GM18867 (cell line): ENCODE data around the gene SIRT7.
A peak's percentile ranks its signal among the peaks of the same experiment; 100 is the strongest.

Experiments used
- ATAC-seq: cut with Tn5 transposase; IDR thresholded peaks from one replicate; pipeline ENCODE4 v1.9.1; 2021; ENCODE audit warnings: mild to moderate bottlenecking, moderate library complexity; ENCODE audit not compliant: unreplicated experiment

Gene SIRT7

DNA sequence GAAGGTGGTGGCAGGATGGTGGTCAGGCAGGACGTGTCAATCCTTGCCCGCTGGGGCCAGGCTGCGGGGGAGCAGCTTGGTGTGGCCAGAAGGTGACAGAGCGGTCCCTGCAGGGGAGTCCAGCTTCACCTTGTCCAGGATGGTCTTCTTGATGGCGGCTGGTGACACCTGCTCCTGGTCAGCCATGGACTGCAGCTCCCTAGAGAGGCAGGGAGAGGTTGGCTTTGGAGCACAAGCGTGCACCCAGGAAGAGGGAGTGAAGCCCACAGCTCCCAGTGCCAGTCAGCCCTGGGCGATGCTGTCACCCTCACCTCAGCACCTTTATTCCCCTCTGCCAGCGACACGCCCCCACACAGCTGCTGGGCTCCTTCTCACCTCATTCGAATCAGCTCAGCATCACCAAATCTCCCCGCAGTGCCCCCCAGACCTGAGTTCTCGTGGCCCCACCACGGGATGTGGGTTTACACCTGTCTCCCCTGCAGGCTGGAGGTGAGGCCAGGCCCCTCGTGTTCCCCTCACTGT, 15.3 kb upstream of the SIRT7 start:
- no peak for ATAC-seq

DNA sequence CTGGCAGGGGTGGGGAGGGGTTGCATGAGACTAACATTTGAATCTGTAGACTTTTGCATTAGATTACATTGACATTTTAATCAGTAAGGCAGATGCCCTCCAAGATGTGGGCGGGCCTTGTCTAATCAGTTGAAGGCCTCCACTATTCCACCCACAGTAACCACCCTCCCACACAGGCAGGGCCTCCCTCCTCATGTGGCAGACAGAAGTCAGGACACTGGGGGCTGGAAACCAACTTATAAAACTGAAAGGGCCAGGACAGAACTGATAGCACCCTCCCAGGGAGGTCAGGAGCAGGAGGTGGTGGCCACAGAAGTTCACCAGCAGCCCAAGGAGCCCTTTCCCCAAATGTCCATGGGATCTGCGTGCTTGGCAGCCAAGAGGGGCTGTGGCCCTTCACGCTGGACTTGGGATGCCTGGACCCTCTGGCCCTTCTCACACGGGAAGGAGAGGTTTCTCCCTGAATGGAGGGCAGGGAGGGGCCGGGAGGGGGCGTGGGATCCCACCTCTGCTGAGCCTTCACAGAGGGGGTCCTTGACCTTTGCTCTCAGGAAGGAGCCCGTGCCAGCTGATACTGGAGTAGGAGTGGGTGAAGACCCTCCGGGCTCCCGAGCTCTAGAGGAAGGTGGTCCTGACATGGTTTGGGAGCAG, 14.5 kb upstream of the SIRT7 start:
- ATAC-seq: no peak

DNA sequence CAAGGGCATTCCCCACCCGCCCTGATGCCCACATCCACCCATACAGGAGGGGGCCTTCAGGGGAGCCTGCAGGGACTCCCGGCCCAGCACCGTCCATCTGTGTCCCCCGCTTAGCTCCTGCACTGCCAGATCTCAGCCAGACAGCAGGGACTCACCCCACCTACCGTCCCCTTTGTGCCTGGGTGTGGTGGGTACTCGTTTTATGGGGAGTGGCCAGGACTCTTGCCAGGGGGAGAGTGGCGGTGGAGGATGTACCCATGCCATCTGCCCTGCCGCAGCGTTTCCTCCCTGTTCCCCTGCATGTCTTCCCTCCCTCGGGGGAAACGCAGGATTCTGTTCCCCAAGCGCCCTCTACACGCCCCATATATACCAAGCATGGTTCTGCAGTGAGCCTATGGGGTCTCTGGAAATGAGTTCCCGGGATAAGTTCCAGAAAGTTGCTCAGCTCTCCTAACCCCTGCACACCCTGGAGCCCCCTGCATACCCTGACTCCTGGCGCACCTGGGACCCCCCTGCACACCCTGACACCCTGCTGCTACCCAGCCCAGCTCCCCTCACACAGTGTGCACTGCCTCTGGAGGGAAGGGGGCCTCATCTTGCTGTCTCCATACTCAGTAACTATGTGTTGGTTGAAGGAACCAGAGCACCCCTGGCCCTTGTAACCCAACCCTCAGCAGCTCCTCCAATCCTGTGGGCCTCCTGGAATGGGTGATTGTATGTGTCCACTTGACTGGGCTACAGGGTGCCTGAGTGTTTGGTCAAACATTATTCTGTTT, 13.8 kb upstream of the SIRT7 start:
- ATAC-seq: no peak

DNA sequence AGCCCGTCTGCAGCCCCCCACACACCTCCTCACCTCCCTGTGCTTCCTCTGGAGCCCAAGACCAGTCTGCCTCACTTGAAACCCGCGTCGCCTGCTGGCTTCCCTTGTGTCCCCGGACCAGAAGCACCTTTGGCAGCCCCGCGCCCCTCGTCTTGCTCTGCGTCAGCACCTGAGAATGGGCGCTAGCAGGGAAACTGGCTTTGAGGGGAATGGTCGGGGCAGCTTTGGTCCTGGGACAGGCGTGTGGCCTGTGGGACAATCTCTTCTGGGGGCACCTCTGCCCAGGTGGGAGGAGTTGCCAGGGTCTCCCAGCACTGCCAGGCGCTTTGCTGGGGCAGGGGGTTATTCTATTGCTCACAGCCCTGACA, 13.2 kb upstream of the SIRT7 start:
- no peak for ATAC-seq

DNA sequence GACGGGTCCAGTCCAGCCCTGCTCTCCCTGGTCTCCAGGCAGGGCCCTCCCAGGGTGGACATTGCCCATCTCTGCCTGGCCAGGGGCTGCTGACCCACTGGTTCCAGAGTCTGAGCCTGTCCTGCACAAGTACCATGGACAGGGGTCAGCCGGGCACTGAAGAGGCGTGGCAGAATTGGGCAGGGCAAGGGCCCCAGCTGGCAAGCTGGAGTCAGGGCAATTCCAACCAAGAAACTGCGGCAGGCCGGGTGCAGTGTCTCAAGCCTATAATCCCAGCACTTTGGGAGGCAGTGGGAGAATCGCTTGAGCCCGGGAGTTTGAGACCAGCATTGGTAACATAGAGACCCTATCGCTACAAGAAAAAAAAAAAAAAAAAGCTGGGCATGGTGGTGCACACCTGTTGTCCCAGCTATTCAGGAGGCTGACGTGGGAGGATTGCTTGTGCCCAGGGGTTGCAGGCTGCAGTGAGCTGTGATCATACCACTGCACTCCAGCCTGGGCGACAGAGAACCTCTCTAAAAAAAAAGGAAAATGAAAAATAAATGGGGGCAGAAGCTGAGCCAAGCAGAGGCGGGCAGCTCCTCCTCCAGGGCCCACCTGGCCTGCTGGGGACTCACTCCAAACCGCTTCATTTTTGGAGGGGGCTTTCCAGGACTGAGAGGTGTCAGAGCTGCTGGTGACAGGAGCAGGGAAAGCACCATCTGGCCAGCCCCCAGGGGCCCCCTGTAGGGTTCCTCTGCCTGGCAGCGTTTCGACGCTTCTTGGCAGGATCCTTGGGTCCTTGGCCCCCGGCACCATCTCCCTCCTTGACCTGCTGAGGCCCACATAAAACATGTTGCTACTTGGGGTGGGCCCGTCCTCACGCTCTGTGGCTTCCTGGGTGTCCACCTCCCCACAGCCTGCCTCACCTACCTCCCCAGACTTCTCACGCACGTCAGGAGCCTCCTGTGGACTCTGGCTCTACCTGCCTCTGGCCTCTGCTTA, 12.5 kb upstream of the SIRT7 start:
- ATAC-seq: no peak

DNA sequence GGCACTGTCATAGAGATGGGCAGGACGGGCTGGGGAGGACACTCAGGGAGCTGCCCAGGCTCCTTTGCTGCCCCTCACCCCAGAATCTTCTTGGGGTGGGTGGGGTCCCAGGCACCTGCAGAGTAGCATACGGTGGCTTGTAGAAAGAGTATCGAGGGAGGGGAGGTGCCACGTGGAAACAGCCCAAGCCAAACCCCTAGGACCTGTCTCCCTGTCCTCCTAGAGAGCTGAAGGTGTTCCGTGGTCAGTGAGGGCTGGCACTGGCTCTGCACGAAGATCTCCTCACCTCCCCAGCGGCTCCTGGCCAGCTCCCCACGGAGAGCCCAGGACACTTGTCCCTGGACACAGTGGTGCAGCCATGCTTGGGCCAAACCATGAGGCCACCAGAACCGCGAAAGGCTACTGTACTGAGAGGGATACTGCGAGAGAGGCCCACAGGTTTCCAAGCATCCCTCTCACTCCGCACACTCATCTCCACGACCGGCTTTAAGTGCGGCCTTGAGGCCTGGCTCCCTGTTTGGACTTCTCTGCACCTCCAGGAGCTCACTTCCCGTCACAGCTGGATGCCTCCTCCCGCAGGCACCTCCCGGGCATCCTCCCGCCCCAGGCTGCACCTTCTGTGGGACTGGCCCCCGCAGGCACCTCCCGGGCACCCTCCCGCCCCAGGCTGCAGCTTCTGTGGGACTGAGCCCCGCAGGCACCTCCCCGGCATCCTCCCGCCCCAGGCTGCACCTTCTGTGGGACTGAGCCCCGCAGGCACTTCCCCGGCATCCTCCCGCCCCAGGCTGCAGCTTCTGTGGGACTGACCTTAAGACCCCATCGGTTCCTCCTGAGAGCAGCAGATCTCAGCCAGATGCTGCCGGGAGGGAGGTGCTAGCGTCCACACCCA, 11.5 kb upstream of the SIRT7 start:
- ATAC-seq: no peak

DNA sequence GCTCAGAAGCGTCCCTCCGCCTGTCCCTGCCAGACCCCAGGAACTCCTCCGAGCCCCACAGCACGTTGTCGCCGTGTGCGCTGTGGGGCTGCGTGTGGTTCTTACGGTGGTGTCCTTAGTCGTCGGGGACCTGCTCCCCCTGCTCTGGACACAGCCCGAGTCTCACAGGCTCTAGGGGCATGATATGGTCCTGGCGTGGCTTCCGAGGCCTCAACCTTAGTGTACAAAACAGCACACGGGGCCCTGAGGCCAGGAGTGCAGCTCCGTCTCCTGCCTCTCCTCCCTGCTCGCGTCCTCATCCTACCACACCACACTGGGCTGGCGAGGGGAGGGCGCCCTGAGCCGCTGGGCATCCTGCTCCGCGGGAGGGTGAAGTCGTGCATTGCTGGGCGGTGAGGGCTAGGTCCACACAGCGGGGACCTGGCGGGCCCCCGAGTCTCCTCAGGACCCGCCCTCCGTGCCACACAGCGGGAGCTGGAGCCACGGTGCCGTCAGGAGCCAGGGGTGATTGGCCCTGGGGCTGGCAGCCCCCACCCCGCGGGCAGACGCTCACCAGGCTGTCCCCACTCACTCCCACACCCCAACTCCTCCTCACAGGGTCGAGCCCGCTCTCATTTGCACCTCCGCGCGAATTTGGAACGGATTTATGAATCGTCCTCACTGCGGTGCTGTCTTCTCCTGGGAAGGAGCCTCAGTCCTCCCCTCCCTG, 10.7 kb upstream of the SIRT7 start:
- ATAC-seq: no peak

DNA sequence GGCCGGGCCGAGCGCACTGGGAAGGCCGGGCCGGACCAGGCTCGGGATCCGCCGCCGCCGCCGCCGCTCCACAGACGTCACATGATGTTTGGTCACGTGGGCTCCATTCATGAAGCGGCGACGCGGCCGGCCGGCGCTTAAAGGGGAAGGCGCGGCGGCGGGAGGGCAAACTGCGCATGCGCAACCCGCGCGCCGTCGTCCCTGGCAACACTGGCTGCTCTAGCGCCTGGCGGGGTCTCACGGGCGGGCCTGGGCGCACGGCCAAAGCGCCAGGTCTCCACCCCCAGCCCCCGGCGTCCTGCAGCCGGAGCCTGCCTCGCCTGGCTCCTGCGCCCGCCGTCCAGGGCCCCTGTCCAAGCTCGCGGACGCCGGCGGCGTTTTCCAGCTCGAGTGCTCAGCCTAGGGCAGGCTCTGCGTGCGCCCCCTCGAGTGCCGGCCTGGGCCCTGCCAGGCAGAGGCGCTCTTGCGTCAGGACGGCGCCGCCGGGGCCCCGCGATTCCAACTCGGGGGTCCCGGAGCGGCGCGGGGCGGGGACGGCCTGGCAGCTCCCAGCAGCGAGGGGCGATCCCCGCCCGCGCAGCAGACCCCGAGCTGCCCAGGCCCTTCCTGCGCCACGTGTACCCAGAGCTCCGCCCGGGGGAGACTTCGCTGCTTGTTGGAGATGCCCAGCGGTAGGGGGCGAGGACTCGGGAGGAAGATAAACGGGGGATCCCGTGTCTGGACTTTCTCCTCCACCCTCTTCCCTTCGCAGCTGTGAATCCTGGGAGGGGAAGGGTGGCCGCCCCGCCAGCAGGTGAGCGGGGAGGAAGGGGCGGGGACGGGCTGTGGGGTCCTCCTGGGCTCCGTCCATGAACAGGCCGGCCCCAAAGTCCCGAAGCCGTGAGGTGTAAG, 9.9 kb upstream of the SIRT7 start, which contains the start of gene MAFG:
Gene MAFG (minus strand): TSS at position 83 of the 891 bp plus-strand sequence. CDS start 4,550 bp downstream, outside the sequence.
- peak; percentile 64 for ATAC-seq

DNA sequence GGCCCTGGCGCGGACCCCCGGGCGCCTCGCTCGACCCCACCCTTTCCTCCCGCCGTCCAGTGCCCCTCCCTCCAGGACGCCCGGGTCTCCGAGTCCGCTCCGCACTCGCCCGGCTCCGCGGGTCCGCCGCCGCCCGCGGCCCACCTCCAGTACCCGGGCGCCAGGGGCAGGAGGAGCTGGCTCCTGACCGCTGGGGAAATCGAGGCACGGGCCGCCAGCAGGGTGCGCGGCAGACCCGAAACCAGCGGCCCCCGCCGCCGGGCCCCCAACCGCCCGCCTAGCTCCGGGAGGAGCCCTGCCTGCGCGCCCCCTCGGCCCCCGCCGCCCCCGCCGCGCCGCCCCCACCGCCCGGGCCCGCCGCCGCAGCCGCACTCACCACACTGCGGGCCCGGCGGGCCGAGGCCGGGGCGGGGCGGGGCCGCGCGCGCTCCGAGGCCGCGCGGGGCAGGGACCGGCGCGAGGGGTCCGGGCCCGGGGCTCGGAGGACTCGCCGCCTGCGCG, 9.2 kb upstream of the SIRT7 start:
- ATAC-seq: no peak

DNA sequence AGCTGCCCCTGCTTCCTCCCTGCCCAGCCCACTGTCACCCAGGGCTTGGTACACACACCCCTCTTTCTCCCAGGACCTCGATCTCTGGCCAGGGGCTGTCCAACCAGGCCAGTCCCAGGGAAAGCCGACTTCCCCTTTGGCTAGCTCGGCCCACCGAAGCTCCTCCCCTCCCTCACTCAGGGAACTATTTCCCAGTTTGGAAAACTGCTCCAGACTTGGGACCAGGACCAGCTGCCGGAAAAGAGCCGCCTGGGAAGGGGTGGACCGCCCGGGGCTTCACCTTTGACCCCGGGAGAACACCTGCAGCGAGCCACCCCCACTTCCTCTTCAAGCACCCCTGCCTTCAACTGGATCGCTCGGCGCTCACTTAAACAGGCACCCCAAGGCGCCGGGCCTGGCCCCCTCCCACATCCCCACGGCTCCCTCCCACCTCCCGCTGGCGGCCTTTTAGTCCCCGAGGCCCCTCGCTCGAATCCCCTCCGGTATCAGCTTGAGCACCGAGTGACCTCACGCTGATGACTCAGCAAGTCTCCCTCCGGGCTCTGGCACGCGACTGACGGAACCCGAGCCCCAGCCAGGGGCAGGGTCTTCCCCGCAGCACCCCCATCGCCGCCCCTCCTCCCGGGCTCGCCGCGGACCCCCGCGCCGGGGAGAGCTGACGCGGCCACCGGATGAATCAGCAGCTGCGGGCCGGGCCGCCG, 8.6 kb upstream of the SIRT7 start:
- ATAC-seq: no peak

DNA sequence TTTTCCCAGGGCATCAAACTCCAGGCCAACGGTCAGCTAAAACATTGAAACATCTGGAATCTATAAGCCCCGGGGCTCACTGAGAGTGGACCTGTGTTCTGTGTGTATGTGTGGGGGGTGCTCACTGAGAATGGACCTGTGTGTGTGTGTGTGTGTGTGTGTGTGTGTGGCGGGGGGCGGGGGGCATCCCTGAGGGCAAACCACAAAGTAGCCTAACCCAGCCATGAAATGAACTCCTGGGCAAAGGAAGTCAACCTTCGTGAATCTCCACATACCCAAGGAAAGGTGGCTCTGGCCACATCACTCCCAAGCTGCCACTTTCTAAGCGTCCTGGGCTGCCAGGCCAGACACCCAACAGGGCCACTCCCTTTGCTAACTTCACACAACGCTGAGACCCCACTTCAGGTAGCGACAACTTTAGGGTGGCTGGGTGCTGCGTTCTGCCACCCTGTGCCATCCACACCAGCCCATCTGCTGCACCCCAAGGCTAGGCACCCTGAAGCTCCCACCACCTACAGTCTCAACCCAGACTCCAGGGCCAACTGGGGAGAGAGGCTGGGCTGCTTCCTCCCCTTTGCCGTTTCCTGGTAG, 8.0 kb upstream of the SIRT7 start:
- ATAC-seq: no peak

DNA sequence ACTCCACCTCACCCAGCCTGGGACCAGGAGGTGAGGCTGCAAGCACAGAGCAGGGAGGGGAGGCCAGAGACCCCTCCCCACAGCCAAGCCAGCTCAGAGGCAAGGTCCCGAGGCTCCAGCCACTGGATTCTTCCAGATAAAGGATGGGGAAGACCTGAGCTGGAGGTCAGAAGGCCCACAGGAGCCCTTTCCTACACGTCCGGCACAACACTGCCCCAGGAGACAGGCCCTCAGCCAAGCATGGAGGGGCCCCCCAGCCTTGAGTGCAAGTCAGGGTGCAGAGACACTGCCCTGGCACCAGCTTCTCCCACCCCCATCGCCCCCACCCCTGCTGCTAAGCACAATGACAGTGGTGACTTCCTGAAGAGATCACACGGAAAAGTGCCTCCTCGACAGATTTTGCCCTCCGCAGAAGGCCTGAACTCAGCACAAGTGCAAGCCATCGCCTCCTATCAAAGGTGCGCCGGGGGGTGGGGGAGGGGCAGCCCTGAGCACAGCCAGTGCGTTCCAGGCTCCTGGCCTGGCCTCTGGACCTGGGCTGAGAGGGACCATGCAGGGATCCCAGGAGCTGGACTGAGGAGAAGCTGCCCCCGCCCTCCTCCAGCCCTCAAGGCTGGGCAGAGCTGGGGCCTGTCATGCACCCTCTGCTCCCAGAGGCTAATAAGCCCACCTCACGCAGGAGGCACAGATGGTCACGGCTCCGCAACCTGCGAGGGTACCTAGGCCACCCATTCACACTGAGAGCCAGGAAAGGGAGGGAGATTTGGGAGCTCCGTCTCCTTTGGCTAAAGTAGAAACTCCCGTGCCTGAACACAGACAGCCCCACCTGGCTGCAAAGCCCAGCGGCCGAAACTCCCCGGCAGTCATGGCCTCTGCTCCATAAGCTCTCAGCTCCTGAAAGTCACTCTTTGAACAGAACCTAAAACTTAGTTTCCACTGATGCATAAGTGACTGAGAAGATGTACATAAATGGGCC, 6.9 kb upstream of the SIRT7 start:
- no peak for ATAC-seq

DNA sequence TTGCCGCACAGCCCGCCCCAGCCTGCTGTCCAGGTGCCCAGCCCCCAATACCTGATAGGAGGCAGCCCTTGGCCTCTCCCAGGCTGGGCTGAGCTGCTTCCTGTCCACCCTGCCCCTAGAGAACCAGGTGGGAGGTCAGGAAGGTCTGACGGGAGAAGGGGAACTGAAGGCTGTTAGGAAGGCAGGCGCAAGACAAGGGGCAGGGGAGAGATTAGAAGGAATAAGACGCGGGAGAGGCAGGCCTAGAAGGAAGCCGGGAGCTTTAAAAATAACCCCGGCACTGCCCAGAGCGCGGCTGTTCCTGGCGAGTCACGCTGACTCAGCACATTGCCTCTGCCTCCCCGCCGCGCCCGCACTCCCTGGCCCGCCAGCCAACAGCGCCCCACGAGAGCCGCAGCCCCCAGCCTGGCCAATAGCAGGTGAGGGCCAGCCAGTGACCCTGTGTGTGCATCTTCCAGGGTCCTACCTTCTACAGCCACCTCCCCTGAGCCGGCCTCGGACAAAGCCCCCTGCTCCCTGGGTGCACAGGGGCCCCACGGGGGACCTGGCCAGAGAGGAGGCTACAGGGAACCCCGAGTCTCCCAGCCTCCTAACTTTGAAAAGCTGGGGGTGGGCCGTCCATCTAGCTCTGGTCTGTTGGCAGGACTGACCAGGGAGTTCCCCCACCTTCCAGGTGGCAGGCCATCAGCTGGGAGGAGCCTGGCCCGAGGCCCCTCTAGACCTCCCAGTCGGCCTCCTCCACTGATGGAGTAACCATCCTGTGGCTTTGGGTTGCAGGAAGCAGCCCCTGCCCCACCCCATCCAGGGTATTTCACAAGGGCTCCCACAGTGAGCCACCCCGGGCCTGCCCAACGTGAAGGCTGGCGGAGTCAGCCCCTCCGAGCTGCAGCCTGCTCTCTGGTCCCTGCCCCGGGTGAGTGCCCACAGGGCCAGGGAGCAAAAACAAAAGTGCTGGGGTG, 5.6 kb upstream of the SIRT7 start:
- ATAC-seq: no peak

DNA sequence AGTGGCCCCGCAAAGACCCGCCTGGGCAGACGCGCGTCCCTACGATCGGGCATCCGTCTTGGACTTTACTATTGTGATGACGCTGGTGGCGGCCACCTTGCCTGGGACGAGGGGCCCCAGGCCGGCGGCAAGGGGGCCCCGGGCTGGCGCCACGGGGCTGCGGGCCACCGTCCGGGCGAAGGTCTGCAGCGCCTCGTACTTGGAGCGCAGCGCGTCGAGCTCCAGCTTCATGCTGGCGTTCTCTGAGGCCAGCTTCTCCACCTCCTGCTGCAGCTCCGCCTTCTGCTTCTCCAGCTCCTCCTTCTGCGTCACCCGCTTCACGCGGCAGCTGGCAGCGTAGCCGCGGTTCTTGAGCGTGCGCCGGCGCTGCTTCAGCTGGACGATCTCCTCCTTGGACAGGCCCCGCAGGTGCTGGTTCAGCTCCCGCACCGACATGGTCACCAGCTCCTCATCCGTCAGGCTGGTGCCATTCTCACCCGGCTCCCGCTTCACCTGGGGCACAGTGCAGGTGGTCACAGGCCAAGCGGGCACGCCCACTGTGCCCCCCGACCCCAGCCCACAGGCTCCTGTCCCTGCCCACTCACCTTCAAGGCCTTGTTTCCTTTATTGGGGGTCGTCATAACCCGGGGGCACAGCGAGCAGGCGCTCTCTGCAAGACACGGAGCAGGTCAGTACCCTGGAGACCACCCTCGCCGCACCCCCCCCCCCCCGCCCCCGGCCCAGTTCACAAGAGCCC, 4.8 kb upstream of the SIRT7 start:
- ATAC-seq: no peak
